Mucosa of rectum (tissue), 2 donors: ENCODE data around the gene ZCCHC9.

Source experiments
- H3K27ac ChIP-seq, 2 donors: one replicate each; pipeline ENCODE4 v1.7.0; 2013; ENCODE audit warnings: inconsistent platforms in 2 of 2, low read depth in 2 of 2, low read length in 2 of 2
- H3K27me3 ChIP-seq, 2 donors: one replicate each; pipeline ENCODE4 v1.7.0; 2013; ENCODE audit warnings: low read length in 2 of 2; ENCODE audit not compliant: control insufficient read depth in 2 of 2, insufficient read depth in 2 of 2
- H3K36me3 ChIP-seq, 2 donors: one replicate each; pipeline ENCODE4 v1.7.0; 2013; ENCODE audit warnings: low read length in 2 of 2; ENCODE audit not compliant: control insufficient read depth in 2 of 2, insufficient read depth in 2 of 2
- H3K4me1 ChIP-seq, 2 donors: one replicate each; pipeline ENCODE4 v1.7.0; 2013; ENCODE audit warnings: low read length in 2 of 2, mild to moderate bottlenecking in 1 of 2; ENCODE audit not compliant: control insufficient read depth in 2 of 2, insufficient read depth in 2 of 2
- H3K4me3 ChIP-seq, 2 donors: one replicate each; pipeline ENCODE4 v1.7.0; 2013; ENCODE audit warnings: low read length in 2 of 2
- H3K9ac ChIP-seq, 2 donors: one replicate each; pipeline ENCODE4 v1.7.0; 2013; ENCODE audit warnings: low read length in 2 of 2, low read depth in 1 of 2, mild to moderate bottlenecking in 1 of 2
- H3K9me3 ChIP-seq, 2 donors: one replicate each; pipeline ENCODE4 v1.7.0; 2013; ENCODE audit warnings: low read length in 2 of 2; ENCODE audit not compliant: control insufficient read depth in 2 of 2
- donor health status: healthy.
- donor health status: Normal muscosa, but diverticular disease.

Gene ZCCHC9

DNA sequence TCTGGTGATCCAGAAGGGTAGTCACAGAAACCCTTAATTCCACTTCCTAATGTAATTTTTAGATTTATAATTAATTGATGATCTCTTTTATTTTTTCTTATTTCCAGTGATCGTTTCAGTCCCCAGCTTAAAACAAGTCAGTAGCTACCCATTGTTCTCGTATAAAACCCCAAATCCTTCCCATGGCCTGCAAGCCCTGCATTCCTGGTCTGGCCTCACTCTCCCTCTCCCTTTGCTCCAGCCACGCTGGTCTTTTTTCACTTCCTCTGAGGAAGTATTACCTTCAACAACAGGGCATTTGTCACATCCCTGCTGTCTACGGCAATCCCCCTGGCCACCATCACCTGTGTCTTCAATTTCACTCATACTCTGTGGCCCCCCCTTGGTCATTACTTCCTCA is 47.8 kb downstream of the ZCCHC9 start:
- no peaks in the 10 kb centered on the region for H3K27me3 ChIP-seq
- no peaks in the 10 kb centered on the region for H3K36me3 ChIP-seq
- H3K9me3 ChIP-seq: no peaks in the 10 kb centered on the region
- H3K27ac ChIP-seq: no peak overlapping the region
- H3K4me3 ChIP-seq: no peak overlapping the region
- H3K4me1 ChIP-seq: peaks cover 0 to 2% of the 10 kb centered on the region in 2 donors
- no peak overlapping the region for H3K9ac ChIP-seq

DNA sequence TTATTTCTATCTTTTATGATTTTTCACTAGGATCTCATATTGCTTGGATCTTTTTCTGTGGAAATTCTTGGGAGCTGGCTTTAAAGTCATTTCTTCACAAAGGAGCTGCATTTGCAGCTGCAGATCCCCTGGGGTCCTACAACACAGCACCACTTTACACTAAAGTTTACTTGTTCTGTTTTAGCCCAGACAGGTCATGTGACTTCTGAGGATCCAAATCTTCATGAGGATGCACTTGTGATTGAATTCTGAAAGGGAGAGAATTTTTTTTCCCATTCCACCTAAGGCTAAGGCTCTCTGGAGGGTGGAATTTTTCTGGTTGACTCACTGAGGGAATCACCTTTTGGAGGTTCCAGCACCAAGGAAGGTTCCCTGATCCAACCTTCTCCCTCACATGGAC is 49.1 kb downstream of the ZCCHC9 start:
- H3K9me3 ChIP-seq: no peaks in the 10 kb centered on the region
- peaks cover 0 to 2% of the 10 kb centered on the region in 2 donors for H3K4me1 ChIP-seq
- H3K4me3 ChIP-seq: no peak overlapping the region
- no peak overlapping the region for H3K9ac ChIP-seq
- no peaks in the 10 kb centered on the region for H3K36me3 ChIP-seq
- no peaks in the 10 kb centered on the region for H3K27me3 ChIP-seq
- no peak overlapping the region for H3K27ac ChIP-seq

DNA sequence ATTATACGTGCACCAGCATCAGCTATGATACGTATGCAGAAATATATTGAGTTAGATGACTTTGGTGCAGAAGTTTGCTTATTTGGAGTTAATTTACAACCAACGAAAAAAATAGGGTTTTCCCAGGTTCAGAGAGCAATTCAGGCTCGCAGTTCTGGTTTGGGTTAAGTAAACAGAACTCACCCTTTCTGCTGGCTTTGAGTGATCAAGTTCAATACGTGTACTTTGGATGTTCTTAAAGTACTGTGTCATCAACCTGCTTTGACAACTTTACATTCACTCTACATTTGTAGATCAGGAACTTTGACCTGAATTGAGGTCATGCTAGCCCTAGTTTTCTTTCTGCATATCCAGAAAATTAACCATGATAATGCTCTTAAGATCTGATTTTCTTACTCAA is 51.8 kb downstream of the ZCCHC9 start:
- H3K9me3 ChIP-seq: no peaks in the 10 kb centered on the region
- peaks cover 0 to 2% of the 10 kb centered on the region in 2 donors for H3K4me1 ChIP-seq
- no peaks in the 10 kb centered on the region for H3K36me3 ChIP-seq
- H3K27me3 ChIP-seq: no peaks in the 10 kb centered on the region
- H3K9ac ChIP-seq: no peak overlapping the region
- no peak overlapping the region for H3K27ac ChIP-seq
- H3K4me3 ChIP-seq: no peak overlapping the region

DNA sequence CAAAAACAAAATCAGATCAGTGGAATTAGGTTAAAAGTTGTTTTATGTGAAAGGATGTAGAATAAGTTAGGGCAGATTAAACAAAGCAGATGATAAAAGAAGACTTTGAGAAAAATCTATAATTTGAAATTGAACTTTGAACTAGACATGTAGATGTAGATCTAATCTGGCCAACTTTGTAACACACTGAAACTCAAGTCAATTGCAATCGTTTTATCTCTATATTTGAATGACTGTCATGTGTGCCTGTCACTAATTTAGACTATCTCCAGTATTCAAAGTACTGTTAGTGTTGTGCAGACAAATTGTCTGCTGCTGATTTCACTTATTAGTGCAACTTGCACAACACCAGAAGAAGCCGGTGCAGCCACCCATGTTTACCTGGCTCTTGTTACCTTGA is 52.7 kb downstream of the ZCCHC9 start:
- Histone ChIP-seq H3K4me3 (no peak overlapping the region), H3K4me1 (peaks cover 0 to 2% of the 10 kb centered on the region in 2 donors), H3K9ac (no peak overlapping the region), H3K9me3 (no peaks in the 10 kb centered on the region), H3K27me3 (no peaks in the 10 kb centered on the region), H3K36me3 (no peaks in the 10 kb centered on the region), H3K27ac (no peak overlapping the region)

DNA sequence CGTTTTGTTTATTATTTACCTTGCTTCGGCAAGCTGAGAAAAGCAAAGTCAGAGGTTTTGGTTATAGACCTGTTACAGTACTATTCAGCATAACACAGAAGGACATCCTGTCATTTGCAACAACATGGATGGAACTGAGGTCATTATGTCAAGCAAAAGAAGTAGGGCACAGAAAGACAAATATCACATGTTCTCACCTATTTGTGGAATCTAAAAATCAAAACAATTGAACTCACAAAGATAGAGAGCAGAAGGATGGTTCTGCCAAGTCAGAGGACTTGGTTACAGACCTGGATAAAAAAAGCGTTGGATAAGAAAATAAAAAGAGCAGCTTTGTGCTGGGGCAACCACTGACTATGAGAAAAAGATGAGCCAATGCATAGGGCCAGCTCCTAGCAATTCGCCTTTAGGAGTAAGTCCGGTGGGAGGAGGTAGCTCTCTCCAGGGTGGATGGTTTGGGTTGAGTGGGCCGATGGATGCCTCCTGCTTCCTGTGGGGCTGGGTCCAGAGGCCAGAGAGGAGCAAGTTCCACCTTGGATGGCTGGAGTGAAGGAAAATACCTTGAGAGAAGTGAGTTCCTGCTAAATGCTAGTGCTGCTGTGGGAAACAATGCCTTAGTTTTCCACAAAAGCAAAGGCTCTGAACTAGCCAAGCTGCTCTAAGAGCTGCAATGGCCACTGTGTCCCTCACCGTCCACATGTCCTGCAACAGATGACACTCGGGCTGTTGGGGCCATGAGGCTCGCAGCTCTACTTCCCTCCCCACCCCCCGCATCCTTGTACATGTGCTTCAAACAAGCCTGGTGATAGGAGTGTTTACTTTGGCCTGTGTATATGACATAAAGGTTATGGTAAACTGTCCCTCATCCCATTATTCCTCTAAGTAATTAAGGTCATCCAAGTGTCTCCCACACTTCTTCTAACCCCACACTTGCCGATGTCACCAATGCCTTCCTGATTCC is 54.2 kb downstream of the ZCCHC9 start:
- Histone ChIP-seq H3K36me3 (no peaks in the 10 kb centered on the region), H3K4me1 (peaks cover 0 to 2% of the 10 kb centered on the region in 2 donors), H3K9ac (no peak overlapping the region), H3K27me3 (no peaks in the 10 kb centered on the region), H3K27ac (no peak overlapping the region), H3K9me3 (no peaks in the 10 kb centered on the region), H3K4me3 (no peak overlapping the region)

DNA sequence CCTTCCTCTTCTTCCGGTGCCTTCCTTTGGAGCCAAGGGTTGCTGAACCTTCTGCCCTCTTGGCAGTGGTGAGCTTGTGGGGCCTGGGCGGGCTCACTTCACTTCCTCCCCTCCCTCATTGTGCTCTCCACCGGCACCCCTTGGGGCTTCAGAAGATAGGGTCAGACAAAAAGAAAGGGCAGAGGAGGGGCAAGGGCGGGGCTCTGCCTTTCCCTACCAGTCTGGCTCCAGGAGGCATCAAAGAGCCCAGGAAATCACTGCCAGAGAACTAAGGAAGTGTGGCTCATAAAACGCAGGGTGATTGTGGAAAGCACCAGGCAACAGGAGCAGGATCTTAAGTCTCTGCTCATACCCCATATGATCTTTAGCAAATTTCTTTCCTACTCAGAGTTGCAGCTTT is 57.7 kb downstream of the ZCCHC9 start:
- Histone ChIP-seq H3K36me3 (no peaks in the 10 kb centered on the region), H3K4me3 (no peak overlapping the region), H3K27ac (no peak overlapping the region), H3K9me3 (no peaks in the 10 kb centered on the region), H3K9ac (no peak overlapping the region), H3K27me3 (no peaks in the 10 kb centered on the region), H3K4me1 (no peaks in the 10 kb centered on the region)

DNA sequence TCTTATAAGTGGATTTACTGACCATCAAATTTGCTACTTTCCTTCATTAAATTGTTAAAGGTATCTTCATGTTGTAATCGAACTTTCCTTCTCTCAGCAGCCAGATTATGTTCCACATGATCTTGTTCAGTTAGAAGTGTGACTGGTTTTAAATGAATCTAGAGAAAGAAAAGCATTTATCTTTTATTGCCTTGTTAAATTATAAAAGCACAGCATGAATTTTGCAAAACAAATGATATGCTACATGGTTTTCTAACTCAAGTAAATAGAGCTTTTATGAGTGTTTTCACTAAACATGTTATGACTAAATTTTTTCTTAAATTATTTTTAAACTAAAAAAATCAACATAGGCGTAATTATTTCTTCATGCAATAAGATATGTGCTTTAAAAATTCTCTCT is 58.5 kb downstream of the ZCCHC9 start:
- Histone ChIP-seq H3K27ac (no peak overlapping the region), H3K27me3 (no peaks in the 10 kb centered on the region), H3K36me3 (no peaks in the 10 kb centered on the region), H3K4me3 (no peak overlapping the region), H3K9me3 (no peaks in the 10 kb centered on the region), H3K9ac (no peak overlapping the region), H3K4me1 (no peaks in the 10 kb centered on the region)

DNA sequence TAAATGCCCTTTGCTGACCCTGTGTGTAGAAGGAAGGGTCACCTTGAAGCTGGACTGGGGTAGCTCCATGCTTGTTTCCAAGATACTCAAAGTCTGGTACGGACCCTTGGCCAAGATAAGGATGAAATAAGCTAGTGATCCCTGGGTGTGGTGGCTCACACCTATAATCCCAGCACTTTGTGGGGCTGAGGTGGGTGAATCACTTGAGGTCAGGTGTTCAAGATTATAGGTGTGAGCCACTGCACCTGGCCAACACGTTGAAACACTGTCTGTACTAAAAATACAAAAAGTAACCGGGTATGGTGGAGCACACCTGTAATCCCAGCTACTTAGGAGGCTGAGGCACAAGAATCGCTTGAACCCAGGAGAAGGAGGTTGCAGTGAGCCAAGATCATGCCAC is 59.3 kb downstream of the ZCCHC9 start:
- no peak overlapping the region for H3K4me3 ChIP-seq
- no peaks in the 10 kb centered on the region for H3K9me3 ChIP-seq

DNA sequence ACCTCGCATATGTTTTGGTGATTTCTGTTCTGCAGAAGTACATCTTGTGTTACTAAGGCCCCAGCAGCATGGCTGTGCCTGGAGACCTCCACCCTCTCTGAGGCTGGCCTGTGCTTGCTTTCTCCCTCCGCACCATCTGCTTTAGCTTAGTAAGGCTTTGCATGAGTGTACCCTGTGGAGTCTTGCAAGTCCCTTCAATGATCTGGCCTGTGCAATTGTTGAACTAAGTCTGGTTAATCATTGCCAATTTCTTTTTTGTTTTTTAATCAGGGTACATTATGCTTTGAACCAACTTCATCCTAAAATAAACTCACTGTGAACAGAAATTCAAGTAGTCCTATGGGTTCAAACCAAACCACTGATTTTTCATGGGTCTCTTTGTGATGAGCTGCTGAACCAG is 60.2 kb downstream of the ZCCHC9 start:
- no peaks in the 10 kb centered on the region for H3K27me3 ChIP-seq
- H3K4me3 ChIP-seq: no peak overlapping the region
- H3K36me3 ChIP-seq: no peaks in the 10 kb centered on the region
- no peaks in the 10 kb centered on the region for H3K9me3 ChIP-seq
- H3K4me1 ChIP-seq: no peaks in the 10 kb centered on the region
- H3K27ac ChIP-seq: no peak overlapping the region
- no peak overlapping the region for H3K9ac ChIP-seq

More for the DNA sequence above, 59.3 kb downstream of the ZCCHC9 start:
- Histone ChIP-seq H3K27me3 (no peaks in the 10 kb centered on the region), H3K27ac (no peak overlapping the region), H3K9ac (no peak overlapping the region), H3K36me3 (no peaks in the 10 kb centered on the region), H3K4me1 (no peaks in the 10 kb centered on the region)
